ENCODE results near the gene POLR2B. TPM values are rescaled to one million over a fixed set of nuclear protein-coding genes. Genes with fewer than 3 reads are reported as not detected.
"Not testable (repeated sequence)": the region's sequence is repeated elsewhere in the genome, so short reads cannot be mapped to it uniquely, and the experiment has no call there.

Gene POLR2B
- 186 TPM for total RNA-seq

GRCh38 chr4:56978750-56979303 is at the start of gene POLR2B:
Gene POLR2B, plus strand, starts transcription at chr4:56978896. Its CDS starts 90 bp downstream, at chr4:56978986.
- DNase-seq: peak; percentile 97

GRCh38 chr4:56930638-56931037 is 48.1 kb upstream of the POLR2B start:
- no peak for DNase-seq

GRCh38 chr4:56931924-56932323 is 46.8 kb upstream of the POLR2B start:
- no peak for DNase-seq

- DNase-seq: no peak
Observed at GRCh38 chr4:56937262-56937661, 41.4 kb upstream of the POLR2B start.

- not testable (repeated sequence) for DNase-seq
Observed at GRCh38 chr4:56939826-56940225, 38.9 kb upstream of the POLR2B start.

- DNase-seq: no peak
Observed at GRCh38 chr4:56940403-56940802, 38.3 kb upstream of the POLR2B start.

GRCh38 chr4:56940971-56941370 is 37.7 kb upstream of the POLR2B start:
- DNase-seq: peak; percentile 65

GRCh38 chr4:56941403-56941802 is 37.3 kb upstream of the POLR2B start:
- no peak for DNase-seq

GRCh38 chr4:56953680-56954520 is 24.8 kb upstream of the POLR2B start:
- no peak for DNase-seq

GRCh38 chr4:56958111-56958517 is 20.6 kb upstream of the POLR2B start:
- peak; percentile 98 for DNase-seq

GRCh38 chr4:56959100-56959499 is 19.6 kb upstream of the POLR2B start:
- DNase-seq: peak; percentile 8

- DNase-seq: no peak
Observed at GRCh38 chr4:56961107-56961500, 17.6 kb upstream of the POLR2B start.

- DNase-seq: no peak
Observed at GRCh38 chr4:56971383-56971782, 7.3 kb upstream of the POLR2B start.

GRCh38 chr4:56972389-56972788 is 6.3 kb upstream of the POLR2B start:
- DNase-seq: no peak

- DNase-seq: no peak
Observed at GRCh38 chr4:56972809-56973208, 5.9 kb upstream of the POLR2B start.

GRCh38 chr4:56973336-56973735 is 5.4 kb upstream of the POLR2B start:
- no peak for DNase-seq

- DNase-seq: peak; percentile 23
Observed at GRCh38 chr4:56976283-56976836, 2.3 kb upstream of the POLR2B start.

- DNase-seq: no peak
Observed at GRCh38 chr4:56976837-56977320, 1.8 kb upstream of the POLR2B start.

GRCh38 chr4:56977321-56978012 is 1.2 kb upstream of the POLR2B start, which contains the start of gene NOA1:
Gene NOA1, minus strand, starts transcription at chr4:56977606. Its CDS starts 21 bp downstream, at chr4:56977585.
- peak; percentile 99 for DNase-seq

GRCh38 chr4:56979421-56980072 is 851 bp downstream of the POLR2B start:
- peak; percentile 19 for DNase-seq

- DNase-seq: no peak
Observed at GRCh38 chr4:56981795-56982201, 3.1 kb downstream of the POLR2B start.

GRCh38 chr4:56986192-56986591 is 7.5 kb downstream of the POLR2B start:
- no peak for DNase-seq

Measured in tongue (tissue), 2 donors.